Endothelial cell of umbilical vein (primary cell): ENCODE measurements around the gene MRAP. TPM values are rescaled to one million over a fixed set of nuclear protein-coding genes. Genes with fewer than 3 reads are reported as not detected.

Source experiments
- BruUV-seq: library from RNA; stranded (reverse); fragments of 400-500 nt; replicated peaks from 2 replicates; lab custom pipeline; 2021; lab: Mats Ljungman, UMichigan
- CTCF ChIA-PET: fragments of 300-600, 350-600 bp; sonication (Branson Sonifier 250); formaldehyde crosslinking; loops from one replicate; lab custom pipeline; 2021; ENCODE audit warnings: antibody characterized with exemption, inconsistent platforms; lab: Charles Lee
- POLR2A ChIA-PET: fragments of 300-600, 350-600 bp; sonication (Branson Sonifier 250); formaldehyde crosslinking; loops from one replicate; lab custom pipeline; 2021; ENCODE audit warnings: antibody characterized with exemption, inconsistent platforms; lab: Charles Lee
- DNase-seq: peaks from one replicate; pipeline ENCODE4 v3.0.0-alpha.2; 2011; ENCODE audit warnings: low read depth, low spot score
- FAIRE-seq: peaks from 2 replicates; lab custom pipeline; 2011; peaks lifted over from hg19 to GRCh38; lab: Jason Lieb, UNC
- H2AFZ ChIP-seq: 2 replicates; pipeline ENCODE4 v1.6.0; 2012; ENCODE audit warnings: low read depth, low read length, control low read depth, inconsistent platforms
- H3K27ac ChIP-seq: 2 replicates; pipeline ENCODE4 v1.5.1; 2011; ENCODE audit warnings: low read depth, mild to moderate bottlenecking, control low read depth, low read length, moderate library complexity; ENCODE audit not compliant: insufficient read depth
- H3K27me3 ChIP-seq, 2 experiments: 2 replicates each; pipeline versions ENCODE4 v1.6.0 to v1.6.1; 2011; ENCODE audit warnings: low read length in 2 of 2, mixed read lengths in 1 of 2; ENCODE audit not compliant: control insufficient read depth in 2 of 2, insufficient read depth in 2 of 2
- H3K36me3 ChIP-seq, 2 experiments: 2 replicates in 1 of 2; 3 replicates in 1 of 2; pipeline ENCODE4 v1.5.1; 2011; ENCODE audit warnings: low read length in 2 of 2, mild to moderate bottlenecking in 1 of 2, moderate library complexity in 1 of 2; ENCODE audit not compliant: control insufficient read depth in 2 of 2, insufficient read depth in 2 of 2; ENCODE audit errors: extremely low read depth in 1 of 2
- H3K4me1 ChIP-seq: 3 replicates; pipeline ENCODE4 v1.5.1; 2011; ENCODE audit warnings: mild to moderate bottlenecking, low read length; ENCODE audit not compliant: control insufficient read depth, insufficient read depth; ENCODE audit errors: extremely low read depth
- H3K4me2 ChIP-seq: 2 replicates; pipeline ENCODE4 v1.6.1; 2011; ENCODE audit warnings: low read length, control low read depth, mixed read lengths; ENCODE audit not compliant: insufficient read depth
- H3K4me3 ChIP-seq, 3 experiments: fragments of 200-600 bp in 1 of 3; sonication (generic), shearing (Covaris generic) in 1 of 3; replicated peaks in 1 of 3; 2 replicates each; pipeline ENCODE4 v1.5.1; 2011 to 2016; ENCODE audit warnings: control low read depth in 3 of 3, low read length in 3 of 3, mild to moderate bottlenecking in 2 of 3, inconsistent platforms in 1 of 3, low read depth in 1 of 3, moderate library complexity in 1 of 3; ENCODE audit not compliant: insufficient read depth in 1 of 3
- H3K79me2 ChIP-seq: 2 replicates; pipeline ENCODE4 v1.6.0; 2012; ENCODE audit warnings: low read length, inconsistent platforms; ENCODE audit not compliant: control insufficient read depth, insufficient read depth
- H3K9ac ChIP-seq: replicated peaks from 2 replicates; pipeline ENCODE3; 2011; ENCODE audit warnings: low read length, control low read depth; ENCODE audit not compliant: insufficient read depth; ENCODE audit errors: extremely low read depth
- H3K9me1 ChIP-seq: replicated peaks from 3 replicates; pipeline ENCODE4 v1.6.0; 2011; ENCODE audit warnings: mild to moderate bottlenecking, low read length; ENCODE audit not compliant: control insufficient read depth, insufficient read depth; ENCODE audit errors: extremely low read depth
- H3K9me3 ChIP-seq: replicated peaks from 2 replicates; pipeline ENCODE4 v1.5.1; 2012; ENCODE audit warnings: low read length, inconsistent platforms; ENCODE audit not compliant: control insufficient read depth, insufficient read depth
- H4K20me1 ChIP-seq: replicated peaks from 2 replicates; pipeline ENCODE3; 2011; ENCODE audit warnings: mild to moderate bottlenecking, low read length; ENCODE audit not compliant: control insufficient read depth, insufficient read depth; ENCODE audit errors: extremely low read depth
- FOS ChIP-seq: IDR thresholded peaks from 2 replicates; pipeline ENCODE4 v1.6.1; 2011; ENCODE audit warnings: mild to moderate bottlenecking, low read length, moderate library complexity, borderline replicate concordance; ENCODE audit not compliant: insufficient read depth
- MYC ChIP-seq: IDR thresholded peaks from one replicate; pipeline ENCODE4 v1.6.1; 2011; ENCODE audit warnings: mild to moderate bottlenecking, low read depth, low read length
- POLR2A ChIP-seq: IDR thresholded peaks from 2 replicates; pipeline ENCODE4 v1.6.1; 2012; ENCODE audit warnings: low read depth, mild to moderate bottlenecking, control low read depth, low read length
- POLR2AphosphoS5 ChIP-seq: IDR thresholded peaks from 2 replicates; pipeline ENCODE4 v1.6.1; 2012; ENCODE audit warnings: low read depth, mild to moderate bottlenecking, control low read depth, low read length, moderate library complexity; ENCODE audit not compliant: insufficient read depth
- dilution Hi-C: fragments of 300-500 bp; cut with MboI; formaldehyde crosslinking; loops from one replicate; pipeline ENCODE4 v1.15.0; 2019; ENCODE audit warnings: low sequenced_read_pairs; ENCODE audit not compliant: extremely low pct_ligation_motif_present
- intact Hi-C: fragments of 100-400 bp; cut with micrococcal nuclease; formaldehyde crosslinking; loops from one replicate; pipeline ENCODE4 v1.10.0; 2022
- polyA plus RNA-seq, 4 experiments: library from polyadenylated mRNA; depleted of rRNA in 3 of 4; stranded (reverse) in 3 of 4; unstranded in 1 of 4; fragments of >200 nt; gene quantifications; 2 replicates each; pipeline versions ENCODE4 v1.2.1 to v1.2.3, GENCODE V29; 2011 to 2012; ENCODE audit warnings: missing spikeins in 1 of 4
- total RNA-seq: library from RNA; stranded (reverse); gene quantifications from 2 replicates; pipeline ENCODE4 v1.2.3, GENCODE V29; 2021
- TF ChIP-seq, protein P1 (sequence below): IDR thresholded peaks from 2 replicates; pipeline ENCODE4 v1.6.1; 2011; ENCODE audit not compliant: insufficient read depth, insufficient read length

The MRAP gene
- total and polyA plus RNA-seq, 2 donors (not counting 3 experiments of a cell fraction or from before 2014, with no cell fraction given): not detected

- Histone ChIP-seq H3K27ac (no peak overlapping the region), H3K9ac (peak overlapping the region; percentile 54), H3K36me3 (no peaks in the 10 kb centered on the region), H3K79me2 (peaks cover 13% of the 10 kb centered on the region), H3K9me1 (no peaks in the 10 kb centered on the region), H2AFZ (peak overlapping the region; percentile 79), H3K27me3 (no peaks in the 10 kb centered on the region), H3K9me3 (no peaks in the 10 kb centered on the region), H3K4me2 (peak overlapping the region; percentile 97), H4K20me1 (no peaks in the 10 kb centered on the region), H3K4me1 (peaks cover 16% of the 10 kb centered on the region), H3K4me3 (peak overlapping the region; percentile 63 to 90 (median 87))
- ChIA-PET POLR2A (no interaction called here), CTCF (interaction anchor here (0.8 kb wide), 1 partner anchor 323 kb away, joined by 3 read pairs; no protein-coding TSS in a partner anchor)
- TF ChIP-seq MYC: no peak
- no peak for TF ChIP-seq POLR2AphosphoS5
- TF ChIP-seq, protein P1, sequence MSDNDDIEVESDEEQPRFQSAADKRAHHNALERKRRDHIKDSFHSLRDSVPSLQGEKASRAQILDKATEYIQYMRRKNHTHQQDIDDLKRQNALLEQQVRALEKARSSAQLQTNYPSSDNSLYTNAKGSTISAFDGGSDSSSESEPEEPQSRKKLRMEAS: no peak
- FAIRE-seq (no peak), DNase-seq (peak; percentile 20)
- intact Hi-C loops (loop anchor here (2.0 kb wide), 1 partner anchor 547 kb away; no protein-coding TSS in a partner anchor), dilution Hi-C loops (no loop called here)
- BruUV-seq: no TSS peak
Observed at GRCh38 chr21:32278103-32278502, 20.6 kb upstream of the MRAP start.

- H4K20me1 ChIP-seq: no peaks in the 10 kb centered on the region
- H3K9me1 ChIP-seq: no peaks in the 10 kb centered on the region
- H3K4me1 ChIP-seq: peaks cover 16% of the 10 kb centered on the region
- peak within 1 kb of the TSS; percentile 97 for H3K4me2 ChIP-seq
- H3K79me2 ChIP-seq: peaks cover 13% of the 10 kb centered on the region
- H3K27me3 ChIP-seq: no peaks in the 10 kb centered on the region
- no peaks in the 10 kb centered on the region for H3K9me3 ChIP-seq
- BruUV-seq: no TSS peak
- peak within 1 kb of the TSS; percentile 31 for H3K27ac ChIP-seq
- H2AFZ ChIP-seq: peak within 1 kb of the TSS; percentile 79
- CTCF ChIA-PET: interaction anchor here (0.6 to 0.8 kb wide), 4 partner anchors 22 to 413 kb away, joined by 3 read pairs; no protein-coding TSS in a partner anchor
- dilution Hi-C loops: no loop called here
- intact Hi-C loops: loop anchor here (1.0 to 2.0 kb wide), 2 partner anchors 323 to 548 kb away; no protein-coding TSS in a partner anchor
- no peaks in the 10 kb centered on the region for H3K36me3 ChIP-seq
- POLR2A ChIA-PET: interaction anchor here (0.5 to 0.6 kb wide), 2 partner anchors 9 to 114 kb away, joined by 3 to 4 read pairs; no protein-coding TSS in a partner anchor
- TF ChIP-seq, protein P1: peak; percentile 1
- TF ChIP-seq POLR2AphosphoS5: peak; percentile 77
- peak; percentile 84 for TF ChIP-seq POLR2A
- no peak for TF ChIP-seq FOS
- H3K9ac ChIP-seq: peak within 1 kb of the TSS; percentile 64
- FAIRE-seq (peak; percentile 97), DNase-seq (peak; percentile 97)
- H3K4me3 ChIP-seq: peak within 1 kb of the TSS; percentile 63 to 90 (median 87)
Observed at GRCh38 chr21:32278518-32279376, 19.9 kb upstream of the MRAP start, which contains the start of gene MIS18A. Gene MIS18A (minus strand): TSS chr21:32279049. CDS start chr21:32279014, 35 bp downstream.
